Hepatocyte (in vitro differentiated cells): Measurements from ENCODE around the gene LAMB4. TPM values are rescaled to one million over a fixed set of nuclear protein-coding genes. Genes with fewer than 3 reads are reported as not detected.

Experiments used
- DNase-seq: peaks from one replicate; pipeline ENCODE4 v3.0.0-alpha.2; 2016; ENCODE audit warnings: low spot score
- H2AFZ ChIP-seq: fragments of 200-600 bp; sonication (generic); 2 replicates; pipeline ENCODE4 v1.6.0; 2016; ENCODE audit warnings: antibody characterized with exemption, mild to moderate bottlenecking
- H3K27ac ChIP-seq: fragments of 200-600 bp; sonication (generic); 2 replicates; pipeline ENCODE4 v1.5.1; 2016; ENCODE audit warnings: mild to moderate bottlenecking
- H3K27me3 ChIP-seq: fragments of 200-600 bp; sonication (generic); 2 replicates; pipeline ENCODE4 v1.6.1; 2016
- H3K36me3 ChIP-seq: fragments of 200-600 bp; sonication (generic); replicated peaks from 2 replicates; pipeline ENCODE4 v1.5.1; 2016; ENCODE audit warnings: low read depth; ENCODE audit not compliant: insufficient read depth
- H3K4me1 ChIP-seq: fragments of 200-600 bp; sonication (generic); 2 replicates; pipeline ENCODE4 v1.5.1; 2016; ENCODE audit warnings: mild to moderate bottlenecking, moderate library complexity; ENCODE audit not compliant: insufficient read depth
- H3K4me2 ChIP-seq: fragments of 200-600 bp; sonication (generic); 2 replicates; pipeline ENCODE4 v1.6.0; 2016
- H3K4me3 ChIP-seq: fragments of 200-600 bp; sonication (generic); 2 replicates; pipeline ENCODE4 v1.5.1; 2016; ENCODE audit warnings: mild to moderate bottlenecking
- H3K79me2 ChIP-seq: fragments of 200-600 bp; sonication (generic); 2 replicates; pipeline ENCODE4 v1.6.0; 2017; ENCODE audit warnings: mild to moderate bottlenecking
- H3K9me2 ChIP-seq: fragments of 200-600 bp; sonication (generic); replicated peaks from 2 replicates; pipeline ENCODE4 v1.6.0; 2017; ENCODE audit warnings: mild to moderate bottlenecking; ENCODE audit not compliant: insufficient read depth
- H3K9me3 ChIP-seq: fragments of 200-600 bp; sonication (generic); 2 replicates; pipeline ENCODE4 v1.5.1; 2016; ENCODE audit warnings: low read depth, mild to moderate bottlenecking
- H4K20me1 ChIP-seq: fragments of 200-600 bp; sonication (generic); 2 replicates; pipeline ENCODE4 v1.6.0; 2016; ENCODE audit warnings: mild to moderate bottlenecking; ENCODE audit not compliant: insufficient read depth, poor library complexity, severe bottlenecking
- EZH2 ChIP-seq: fragments of 200-600 bp; sonication (generic); IDR thresholded peaks from 2 replicates; pipeline ENCODE4 v1.6.1; 2016; ENCODE audit warnings: antibody characterized with exemption, mild to moderate bottlenecking, borderline replicate concordance
- EZH2phosphoT487 ChIP-seq: fragments of 200-600 bp; sonication (generic); IDR thresholded peaks from one replicate; pipeline ENCODE4 v1.6.1; 2018; ENCODE audit warnings: antibody characterized with exemption, mild to moderate bottlenecking, low read depth, moderate library complexity; ENCODE audit not compliant: unreplicated experiment, severe bottlenecking
- WGBS: methylation state at CpG from one replicate; pipeline ENCODE4 v1.1.6; 2016; ENCODE audit warnings: low lambda C conversion rate; ENCODE audit errors: missing lambda C conversion rate; 5-methylcytosine and 5-hydroxymethylcytosine counted together
- polyA plus RNA-seq: library from polyadenylated mRNA; unstranded; fragments of >200 nt; fragmentation: Nextera tagmentation; extraction: Ambion mirVana; gene quantifications from 2 replicates; pipeline ENCODE4 v1.2.1, GENCODE V29; 2016
- total RNA-seq: library from RNA; depleted of rRNA; stranded (reverse); fragments of >200 nt; gene quantifications from 2 replicates; pipeline ENCODE4 v1.2.3, GENCODE V29; 2014
- TF ChIP-seq, protein P1 (sequence below): fragments of 200-600 bp; sonication (generic); IDR thresholded peaks from 2 replicates; pipeline ENCODE4 v1.5.1; 2016; ENCODE audit warnings: antibody characterized with exemption, mild to moderate bottlenecking; ENCODE audit not compliant: poor library complexity

LAMB4 gene
- total and polyA plus RNA-seq, 2 experiments from 2014 or later, result 1.3 to 1.9 TPM

DNA sequence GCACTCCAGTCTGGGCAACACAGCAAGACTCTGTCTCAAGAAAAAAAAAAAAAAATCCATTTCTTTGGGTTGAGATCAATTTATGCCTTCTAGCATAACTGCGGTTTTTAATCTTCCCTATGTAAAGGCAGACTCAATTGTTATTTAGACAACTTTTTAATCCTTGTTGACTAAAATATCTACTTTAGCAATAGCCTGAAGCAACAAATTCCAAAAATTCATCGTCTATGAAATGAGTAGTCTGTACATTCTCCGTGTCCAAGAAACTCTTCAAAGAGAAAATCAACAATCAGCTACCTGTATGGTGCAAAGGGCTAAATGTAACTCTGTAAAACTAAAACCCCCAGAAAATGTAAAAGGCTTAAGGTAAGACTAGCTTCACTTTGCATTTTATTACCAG, 150.0 kb downstream of the LAMB4 start:
- Histone ChIP-seq H3K4me3 (no peak overlapping the region), H3K9me2 (no peaks in the 10 kb centered on the region), H3K4me1 (peaks cover 8% of the 10 kb centered on the region), H2AFZ (no peak overlapping the region), H3K27me3 (no peaks in the 10 kb centered on the region), H4K20me1 (no peaks in the 10 kb centered on the region), H3K36me3 (peaks cover 8% of the 10 kb centered on the region), H3K79me2 (peaks cover 37% of the 10 kb centered on the region), H3K9me3 (no peaks in the 10 kb centered on the region), H3K27ac (peak overlapping the region; percentile 13), H3K4me2 (no peak overlapping the region)
- no peak for DNase-seq
- TF ChIP-seq EZH2phosphoT487 (no peak), EZH2 (no peak)
- TF ChIP-seq, protein P1, sequence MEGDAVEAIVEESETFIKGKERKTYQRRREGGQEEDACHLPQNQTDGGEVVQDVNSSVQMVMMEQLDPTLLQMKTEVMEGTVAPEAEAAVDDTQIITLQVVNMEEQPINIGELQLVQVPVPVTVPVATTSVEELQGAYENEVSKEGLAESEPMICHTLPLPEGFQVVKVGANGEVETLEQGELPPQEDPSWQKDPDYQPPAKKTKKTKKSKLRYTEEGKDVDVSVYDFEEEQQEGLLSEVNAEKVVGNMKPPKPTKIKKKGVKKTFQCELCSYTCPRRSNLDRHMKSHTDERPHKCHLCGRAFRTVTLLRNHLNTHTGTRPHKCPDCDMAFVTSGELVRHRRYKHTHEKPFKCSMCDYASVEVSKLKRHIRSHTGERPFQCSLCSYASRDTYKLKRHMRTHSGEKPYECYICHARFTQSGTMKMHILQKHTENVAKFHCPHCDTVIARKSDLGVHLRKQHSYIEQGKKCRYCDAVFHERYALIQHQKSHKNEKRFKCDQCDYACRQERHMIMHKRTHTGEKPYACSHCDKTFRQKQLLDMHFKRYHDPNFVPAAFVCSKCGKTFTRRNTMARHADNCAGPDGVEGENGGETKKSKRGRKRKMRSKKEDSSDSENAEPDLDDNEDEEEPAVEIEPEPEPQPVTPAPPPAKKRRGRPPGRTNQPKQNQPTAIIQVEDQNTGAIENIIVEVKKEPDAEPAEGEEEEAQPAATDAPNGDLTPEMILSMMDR, result no peak
- 91% methylated on average over 3 of the region's 3 CpGs for WGBS

DNA sequence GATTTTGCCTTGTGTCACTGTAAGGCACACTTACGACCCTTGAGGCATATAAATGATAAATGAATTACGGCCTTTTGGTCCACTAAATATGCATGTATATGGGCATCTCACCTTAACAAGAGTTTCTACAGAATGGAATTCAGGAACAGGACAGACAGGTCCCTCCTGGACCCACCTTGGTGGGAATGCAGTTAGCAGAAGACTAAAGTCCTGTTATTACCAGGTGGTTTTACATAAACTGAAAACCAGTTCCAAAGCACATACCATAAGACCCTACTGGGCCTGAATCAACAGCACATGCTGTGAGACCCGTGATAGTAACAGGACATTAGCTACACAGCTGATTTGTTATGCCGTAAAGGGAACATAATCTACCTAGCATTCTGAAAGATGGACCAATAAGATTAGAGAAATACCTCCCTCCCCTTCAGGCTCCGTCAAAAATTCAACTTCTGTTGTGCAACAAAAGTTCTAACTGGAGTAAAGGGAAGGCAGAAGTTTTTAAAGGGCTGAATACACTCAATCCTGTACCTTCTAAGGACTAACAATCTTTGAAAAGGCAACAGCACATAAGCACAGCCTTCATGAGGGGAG, 151.2 kb downstream of the LAMB4 start:
- peaks cover 9% of the 10 kb centered on the region for H3K4me1 ChIP-seq
- H3K79me2 ChIP-seq, result peaks cover 26% of the 10 kb centered on the region
- H3K4me2 ChIP-seq, result no peak overlapping the region
- no peaks in the 10 kb centered on the region for H3K9me2 ChIP-seq
- no peaks in the 10 kb centered on the region for H3K36me3 ChIP-seq
- no peaks in the 10 kb centered on the region for H4K20me1 ChIP-seq
- H3K4me3 ChIP-seq, result no peak overlapping the region
- no peak for DNase-seq
- no peaks in the 10 kb centered on the region for H3K9me3 ChIP-seq
- 80% methylated on average over 5 of the region's 5 CpGs for WGBS
- TF ChIP-seq, protein P1, result no peak
- TF ChIP-seq EZH2phosphoT487 (no peak), EZH2 (no peak)
- no peaks in the 10 kb centered on the region for H3K27me3 ChIP-seq
- peak overlapping the region; percentile 55 for H3K27ac ChIP-seq
- H2AFZ ChIP-seq, result no peak overlapping the region

DNA sequence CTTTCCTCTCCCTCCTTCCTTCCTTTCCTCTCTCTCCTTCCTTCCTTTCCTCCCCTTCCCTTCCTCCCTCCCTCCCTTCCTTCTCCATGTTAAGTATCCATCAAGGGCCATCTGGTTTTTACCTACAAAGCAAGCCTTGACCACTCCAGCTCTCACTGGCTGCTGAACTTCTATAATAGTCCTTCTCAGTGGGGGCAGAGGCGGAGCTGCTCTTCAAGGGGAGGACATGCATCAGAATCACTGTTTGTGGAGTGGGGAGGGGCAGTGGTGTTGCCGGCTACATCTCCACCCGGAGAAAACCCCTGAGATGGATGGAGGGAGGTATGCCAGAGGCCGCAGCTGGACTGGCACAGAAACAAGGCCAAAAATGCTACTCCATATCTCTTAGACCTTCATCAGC, 153.1 kb downstream of the LAMB4 start:
- Histone ChIP-seq H3K4me3 (no peak overlapping the region), H3K27me3 (no peaks in the 10 kb centered on the region), H3K36me3 (no peaks in the 10 kb centered on the region), H3K27ac (no peak overlapping the region), H2AFZ (no peak overlapping the region), H3K4me1 (peaks cover 19% of the 10 kb centered on the region), H3K9me2 (no peaks in the 10 kb centered on the region), H3K9me3 (no peaks in the 10 kb centered on the region), H4K20me1 (no peaks in the 10 kb centered on the region), H3K79me2 (peaks cover 23% of the 10 kb centered on the region), H3K4me2 (no peak overlapping the region)
- 94% methylated on average over 4 of the region's 4 CpGs for WGBS
- DNase-seq, result no peak
- TF ChIP-seq EZH2phosphoT487 (no peak), EZH2 (no peak)
- TF ChIP-seq, protein P1, result no peak

DNA sequence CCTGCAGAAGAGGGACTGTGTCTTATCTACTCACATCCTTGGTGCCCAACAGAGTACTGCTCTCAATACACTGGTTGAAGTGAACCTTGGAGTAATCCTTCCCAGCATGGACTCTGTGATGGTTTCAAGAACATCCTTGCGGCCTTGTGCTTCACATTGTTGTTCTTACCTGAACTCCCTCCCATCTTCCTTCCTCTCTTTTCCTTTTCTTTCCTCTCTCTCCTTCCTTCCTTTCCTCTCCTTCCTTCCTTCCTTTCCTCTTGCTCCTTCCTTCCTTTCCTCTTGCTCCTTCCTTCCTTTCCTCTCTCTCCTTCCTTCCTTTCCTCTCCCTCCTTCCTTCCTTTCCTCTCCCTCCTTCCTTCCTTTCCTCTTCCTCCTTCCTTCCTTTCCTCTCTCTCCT, 153.5 kb downstream of the LAMB4 start:
- H3K79me2 ChIP-seq, result peaks cover 19% of the 10 kb centered on the region
- H3K4me3 ChIP-seq, result no peak overlapping the region
- H3K36me3 ChIP-seq, result no peaks in the 10 kb centered on the region
- no peaks in the 10 kb centered on the region for H3K27me3 ChIP-seq
- no peaks in the 10 kb centered on the region for H4K20me1 ChIP-seq
- H3K9me2 ChIP-seq, result no peaks in the 10 kb centered on the region
- WGBS, result 100% methylated on average over 1 of the region's 1 CpG
- TF ChIP-seq, protein P1, result no peak
- no peak for TF ChIP-seq EZH2
- no peak for TF ChIP-seq EZH2phosphoT487
- DNase-seq, result no peak
- H2AFZ ChIP-seq, result no peak overlapping the region
- no peak overlapping the region for H3K27ac ChIP-seq
- H3K4me2 ChIP-seq, result no peak overlapping the region
- peaks cover 15% of the 10 kb centered on the region for H3K4me1 ChIP-seq
- H3K9me3 ChIP-seq, result no peaks in the 10 kb centered on the region
